Thyroid gland (tissue), 4 donors: ENCODE results near the gene AUH. TPM values are rescaled to one million over a fixed set of nuclear protein-coding genes. Genes with fewer than 3 reads are reported as not detected.

Source experiments
- DNase-seq, 2 donors: peaks; one replicate each; pipeline ENCODE4 v3.0.0-alpha.2; 2019
- H3K27ac ChIP-seq, 3 donors: fragments of 200-600 bp; sonication (generic); 1 replicate in 2 of 3; 2 replicates in 1 of 3; pipeline ENCODE4 v1.5.1; 2016 to 2019; ENCODE audit warnings: mild to moderate bottlenecking in 1 of 3, moderate library complexity in 1 of 3
- H3K27me3 ChIP-seq: fragments of 200-600 bp; sonication (generic); one replicate; pipeline ENCODE4 v1.5.1; 2019
- H3K36me3 ChIP-seq, 2 donors: fragments of 200-600 bp; sonication (generic); one replicate each; pipeline ENCODE4 v1.5.1; 2016 to 2019
- H3K4me1 ChIP-seq, 2 donors: fragments of 200-600 bp; sonication (generic); one replicate each; pipeline ENCODE4 v1.5.1; 2017 to 2019
- H3K4me3 ChIP-seq, 3 donors: fragments of 200-600 bp; sonication (generic); replicated peaks in 1 of 3; 1 replicate in 2 of 3; 2 replicates in 1 of 3; pipeline ENCODE4 v1.5.1; 2016; ENCODE audit warnings: mild to moderate bottlenecking in 1 of 3
- H3K9me3 ChIP-seq: fragments of 200-600 bp; sonication (generic); one replicate; pipeline ENCODE4 v1.5.1; 2017
- POLR2A ChIP-seq, 2 donors: fragments of 450-650 bp; IDR thresholded peaks; one replicate each; pipeline ENCODE4 v1.6.1; 2017; ENCODE audit warnings: antibody characterized with exemption in 2 of 2, mild to moderate bottlenecking in 2 of 2, moderate library complexity in 1 of 2
- WGBS, 2 donors: methylation state at CpG; one replicate each; pipeline ENCODE4 v1.1.5; 2017; 5-methylcytosine and 5-hydroxymethylcytosine counted together
- intact Hi-C: fragments of 100-400 bp; cut with DNase I; formaldehyde crosslinking; loops from one replicate; pipeline ENCODE4 v1.15.1; 2023
- total RNA-seq, 4 donors: library from RNA; depleted of rRNA; stranded (reverse); fragments of >200 nt; gene quantifications; one replicate each; pipeline ENCODE4 v1.2.3, GENCODE V29; 2016
- TF ChIP-seq, protein P1 (sequence below), 6 experiments: fragments of 200-600 bp in 3 of 6; fragments of 450-650 bp in 3 of 6; sonication (generic) in 3 of 6; IDR thresholded peaks; one replicate each; pipeline ENCODE4 v1.5.1; 2016 to 2019; ENCODE audit warnings: antibody characterized with exemption in 6 of 6, mild to moderate bottlenecking in 2 of 6, inconsistent platforms in 1 of 6, moderate library complexity in 1 of 6

AUH gene
- total RNA-seq, 4 donors from 2014 or later, result 57.1 to 83.5 (median 65.2) TPM

DNA sequence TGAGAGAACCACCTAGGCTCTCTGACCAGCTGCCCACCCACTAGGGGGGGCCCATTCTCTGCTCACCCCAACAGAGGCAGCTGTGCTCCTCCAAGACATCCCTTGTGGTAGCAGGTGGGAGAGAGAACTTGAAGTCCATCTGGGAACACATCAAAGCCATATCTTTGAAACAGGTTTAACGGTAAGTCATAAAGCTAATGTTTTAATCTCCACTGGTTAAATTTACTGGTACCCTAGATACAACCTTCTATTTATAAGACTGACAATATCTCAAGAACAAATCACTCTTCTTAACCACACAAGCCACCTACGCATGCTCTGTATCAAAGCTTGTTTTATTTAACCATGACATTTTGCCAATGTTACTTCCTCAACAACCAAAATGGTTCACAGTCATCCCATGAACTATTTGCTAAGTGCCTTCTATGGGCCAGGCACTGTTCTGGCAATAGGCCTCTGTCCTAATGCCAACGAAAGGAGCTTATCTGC, 20.4 kb downstream of the AUH start:
- 91 to 94% methylated on average over 3 of the region's 3 CpGs for WGBS, 2 donors
- DNase-seq, result no peak
- TF ChIP-seq, protein P1, sequence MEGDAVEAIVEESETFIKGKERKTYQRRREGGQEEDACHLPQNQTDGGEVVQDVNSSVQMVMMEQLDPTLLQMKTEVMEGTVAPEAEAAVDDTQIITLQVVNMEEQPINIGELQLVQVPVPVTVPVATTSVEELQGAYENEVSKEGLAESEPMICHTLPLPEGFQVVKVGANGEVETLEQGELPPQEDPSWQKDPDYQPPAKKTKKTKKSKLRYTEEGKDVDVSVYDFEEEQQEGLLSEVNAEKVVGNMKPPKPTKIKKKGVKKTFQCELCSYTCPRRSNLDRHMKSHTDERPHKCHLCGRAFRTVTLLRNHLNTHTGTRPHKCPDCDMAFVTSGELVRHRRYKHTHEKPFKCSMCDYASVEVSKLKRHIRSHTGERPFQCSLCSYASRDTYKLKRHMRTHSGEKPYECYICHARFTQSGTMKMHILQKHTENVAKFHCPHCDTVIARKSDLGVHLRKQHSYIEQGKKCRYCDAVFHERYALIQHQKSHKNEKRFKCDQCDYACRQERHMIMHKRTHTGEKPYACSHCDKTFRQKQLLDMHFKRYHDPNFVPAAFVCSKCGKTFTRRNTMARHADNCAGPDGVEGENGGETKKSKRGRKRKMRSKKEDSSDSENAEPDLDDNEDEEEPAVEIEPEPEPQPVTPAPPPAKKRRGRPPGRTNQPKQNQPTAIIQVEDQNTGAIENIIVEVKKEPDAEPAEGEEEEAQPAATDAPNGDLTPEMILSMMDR (IDR thresholded peaks at IDR 0.05), result no peak
- TF ChIP-seq POLR2A (IDR thresholded peaks at IDR 0.05), result no peak
- no peaks in the 10 kb centered on the region for H3K27me3 ChIP-seq
- peaks cover 6 to 7% of the 10 kb centered on the region in 2 donors for H3K36me3 ChIP-seq
- peaks cover 7 to 10% of the 10 kb centered on the region in 2 donors for H3K4me1 ChIP-seq
- H3K27ac ChIP-seq, result no peak overlapping the region
- no peaks in the 10 kb centered on the region for H3K9me3 ChIP-seq
- intact Hi-C loops, result no loop called here
- no peak overlapping the region for H3K4me3 ChIP-seq

DNA sequence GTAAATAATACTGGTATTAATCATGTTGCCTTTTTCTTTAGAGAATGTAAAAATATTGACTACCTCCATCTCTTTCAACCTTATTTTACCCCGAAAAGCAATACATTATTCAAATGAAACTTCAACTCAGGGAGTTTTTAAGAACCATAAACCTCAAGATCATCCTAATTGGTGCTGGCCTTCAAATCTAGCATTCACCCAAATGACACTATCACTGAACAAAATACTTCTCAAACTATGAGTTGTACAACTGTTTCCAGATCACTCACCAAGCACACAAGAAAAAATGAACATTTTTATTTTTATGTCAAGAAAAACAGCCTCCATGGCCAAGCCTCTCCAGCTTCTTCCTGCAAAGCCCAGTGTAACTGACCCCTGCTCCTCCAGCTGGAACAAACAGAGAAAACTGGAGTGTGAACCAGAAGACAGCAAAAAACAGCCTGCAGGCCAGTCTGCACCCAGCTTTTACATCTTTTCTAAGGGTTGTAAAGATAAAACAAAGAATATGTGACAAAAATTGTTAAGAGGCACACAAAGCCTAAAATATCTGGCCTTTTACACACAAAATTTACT, 21.2 kb downstream of the AUH start:
- Histone ChIP-seq H3K9me3 (no peaks in the 10 kb centered on the region), H3K36me3 (peaks cover 6 to 7% of the 10 kb centered on the region in 2 donors), H3K27ac (no peak overlapping the region), H3K4me3 (no peak overlapping the region), H3K4me1 (peaks cover 7 to 10% of the 10 kb centered on the region in 2 donors), H3K27me3 (no peaks in the 10 kb centered on the region)
- TF ChIP-seq, protein P1 (IDR thresholded peaks at IDR 0.05), result no peak
- no peak for TF ChIP-seq POLR2A (IDR thresholded peaks at IDR 0.05)
- intact Hi-C loops, result no loop called here
- 93 to 96% methylated on average over 1 of the region's 1 CpG for WGBS, 2 donors
- DNase-seq, result no peak

DNA sequence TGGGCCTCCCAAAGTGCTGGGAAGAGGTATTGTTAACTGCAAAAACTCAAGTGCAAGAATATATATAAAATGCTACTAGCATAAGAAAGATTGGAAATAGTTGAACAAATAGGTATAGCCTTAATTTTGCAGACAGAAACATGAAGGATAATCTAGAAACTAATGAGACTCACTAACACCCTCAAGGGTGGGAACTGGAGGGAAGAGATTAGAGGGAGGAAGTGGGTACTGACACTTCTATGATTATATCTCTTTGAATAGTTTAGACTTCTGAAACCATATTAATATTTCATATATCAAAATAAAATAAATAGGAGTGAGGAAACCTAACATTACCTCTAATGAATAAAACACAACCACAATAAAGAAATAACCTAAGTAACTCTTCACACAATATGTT, 23.0 kb downstream of the AUH start:
- H3K36me3 ChIP-seq, result peaks cover 6 to 7% of the 10 kb centered on the region in 2 donors
- intact Hi-C loops, result no loop called here

DNA sequence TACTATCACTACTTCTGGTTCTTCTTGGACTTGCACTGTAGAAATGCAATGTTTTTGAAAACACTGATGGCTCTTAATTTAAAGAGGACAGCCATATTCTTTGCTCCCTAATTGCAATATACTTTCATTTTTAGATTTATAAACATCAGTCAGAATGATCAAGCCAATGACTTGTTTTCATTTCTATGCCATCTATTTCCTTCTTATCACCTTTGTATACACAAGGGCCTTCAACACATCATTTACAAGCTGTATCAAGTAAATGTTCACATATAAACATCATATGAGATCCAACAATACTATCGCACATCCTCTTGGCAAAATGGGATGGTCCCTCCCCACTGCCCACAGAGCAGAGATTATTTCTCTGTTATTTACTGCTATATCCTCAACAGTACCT, 24.9 kb downstream of the AUH start:
- intact Hi-C loops, result no loop called here
- H3K9me3 ChIP-seq, result no peaks in the 10 kb centered on the region
- no peak overlapping the region for H3K4me3 ChIP-seq
- no peak for DNase-seq
- no peak overlapping the region for H3K27ac ChIP-seq
- TF ChIP-seq, protein P1 (IDR thresholded peaks at IDR 0.05), result no peak
- no peak for TF ChIP-seq POLR2A (IDR thresholded peaks at IDR 0.05)
- peaks cover 7 to 10% of the 10 kb centered on the region in 2 donors for H3K4me1 ChIP-seq
- no peaks in the 10 kb centered on the region for H3K27me3 ChIP-seq
- 98 to 100% methylated on average over 1 of the region's 1 CpG for WGBS, 2 donors
- H3K36me3 ChIP-seq, result peaks cover under 1% of the 10 kb centered on the region in 2 donors

More for the DNA sequence above, 23.0 kb downstream of the AUH start:
- no peak for TF ChIP-seq POLR2A (IDR thresholded peaks at IDR 0.05)
- TF ChIP-seq, protein P1 (IDR thresholded peaks at IDR 0.05), result no peak
- Histone ChIP-seq H3K4me1 (peaks cover 7 to 10% of the 10 kb centered on the region in 2 donors), H3K4me3 (no peak overlapping the region), H3K9me3 (no peaks in the 10 kb centered on the region), H3K27me3 (no peaks in the 10 kb centered on the region), H3K27ac (no peak overlapping the region)
- no peak for DNase-seq

DNA sequence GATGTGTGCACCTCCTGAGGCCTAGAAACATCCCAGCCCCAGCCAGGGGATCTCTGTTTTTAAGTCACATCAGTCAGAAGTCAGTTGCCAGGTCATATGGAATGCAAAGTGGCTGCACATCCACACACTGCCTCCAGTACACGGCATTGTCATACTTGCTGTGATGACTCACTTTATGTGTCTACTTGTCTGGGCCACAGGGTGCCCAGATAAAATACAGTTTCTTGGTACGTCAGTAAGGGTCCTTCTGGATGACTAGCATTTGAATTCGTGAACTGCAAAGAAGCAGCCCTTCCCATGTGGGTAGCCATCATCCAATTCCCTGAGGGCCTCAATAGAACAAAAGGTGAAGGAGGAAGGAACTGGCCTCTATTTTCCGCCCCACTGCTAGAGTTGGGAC, 27.7 kb downstream of the AUH start:
- intact Hi-C loops, result no loop called here
- Histone ChIP-seq H3K9me3 (no peaks in the 10 kb centered on the region), H3K4me3 (no peak overlapping the region), H3K27ac (no peak overlapping the region), H3K4me1 (no peaks in the 10 kb centered on the region), H3K36me3 (no peaks in the 10 kb centered on the region), H3K27me3 (no peaks in the 10 kb centered on the region)
- WGBS, 2 donors, result 91 to 93% methylated on average over 4 of the region's 4 CpGs
- TF ChIP-seq, protein P1 (IDR thresholded peaks at IDR 0.05), result no peak
- no peak for TF ChIP-seq POLR2A (IDR thresholded peaks at IDR 0.05)
- no peak for DNase-seq
